Measurements from ENCODE around the gene HIRIP3.

- TF ChIP-seq YY1 (IDR thresholded peaks at IDR 0.05; ENCODE audit: insufficient read depth, insufficient read length) (no peak), SUZ12 (IDR thresholded peaks at IDR 0.05; ENCODE audit: extremely low read depth, insufficient read depth, insufficient read length) (no peak)
Measured at GRCh38 chr16:30006659-30007377, 11.4 kb upstream of the HIRIP3 start.

Measured in NT2/D1 (cell line).